GF-D8 (cell line): Measurements from ENCODE around the gene TUBGCP2.
A peak's percentile ranks its signal among the peaks of the same experiment; 100 is the strongest.

Source experiments
- DNase-seq: peaks from one replicate; lab custom pipeline; 2025; lab: John Stamatoyannopoulos, UW

Gene TUBGCP2

DNA sequence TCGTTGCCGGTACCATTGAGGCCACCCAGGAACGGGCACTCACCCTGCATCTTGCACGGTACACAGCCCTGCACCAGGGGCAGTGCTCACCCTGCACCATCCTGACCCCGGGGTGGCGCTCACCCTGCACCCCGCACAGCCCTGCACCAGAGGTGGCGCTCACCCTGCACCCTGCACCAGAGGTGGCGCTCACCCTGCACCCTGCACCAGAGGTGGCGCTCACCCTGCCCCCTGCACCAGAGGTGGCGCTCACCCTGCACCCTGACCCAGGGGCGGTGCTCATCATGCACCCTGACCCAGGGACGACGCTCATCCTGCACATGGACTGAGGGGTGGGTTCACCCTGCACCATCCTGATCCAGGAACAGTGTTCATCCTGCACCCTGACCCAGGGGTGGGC, 6.4 kb downstream of the TUBGCP2 start:
- no peak for DNase-seq

GRCh38 chr10:133299738-133300137, 8.9 kb downstream of the TUBGCP2 start:
- no peak for DNase-seq

GRCh38 chr10:133299224-133299623, 9.4 kb downstream of the TUBGCP2 start:
- DNase-seq: no peak

- no peak for DNase-seq
Measured at GRCh38 chr10:133298466-133298865, 10.2 kb downstream of the TUBGCP2 start.

- DNase-seq: no peak
Measured at GRCh38 chr10:133297504-133297903, 11.2 kb downstream of the TUBGCP2 start.

- DNase-seq: no peak
Measured at GRCh38 chr10:133295426-133296320, 13.0 kb downstream of the TUBGCP2 start.

DNA sequence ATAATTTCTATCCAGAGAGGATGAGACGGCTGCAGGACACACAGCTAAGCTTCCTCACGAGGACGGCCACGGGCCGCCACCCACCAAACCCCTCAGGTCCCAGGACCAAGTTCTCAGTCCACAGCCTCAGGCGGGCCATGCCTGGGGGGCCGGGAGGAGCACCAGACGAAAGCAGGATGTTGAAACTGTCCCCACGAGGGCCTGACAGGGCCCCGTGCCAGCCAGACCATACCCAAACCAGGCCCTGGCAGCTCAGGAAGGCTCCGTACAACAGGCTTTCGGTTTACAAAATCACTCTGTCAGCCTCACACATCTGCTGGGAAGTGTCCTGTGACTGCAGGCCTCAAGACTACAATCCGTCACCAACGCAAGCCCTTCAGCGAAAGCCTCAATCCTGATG, 14.5 kb downstream of the TUBGCP2 start:
- no peak for DNase-seq

- DNase-seq: no peak
Measured at GRCh38 chr10:133293810-133294119, 14.9 kb downstream of the TUBGCP2 start.

GRCh38 chr10:133292919-133293809, 15.5 kb downstream of the TUBGCP2 start:
- no peak for DNase-seq

DNA sequence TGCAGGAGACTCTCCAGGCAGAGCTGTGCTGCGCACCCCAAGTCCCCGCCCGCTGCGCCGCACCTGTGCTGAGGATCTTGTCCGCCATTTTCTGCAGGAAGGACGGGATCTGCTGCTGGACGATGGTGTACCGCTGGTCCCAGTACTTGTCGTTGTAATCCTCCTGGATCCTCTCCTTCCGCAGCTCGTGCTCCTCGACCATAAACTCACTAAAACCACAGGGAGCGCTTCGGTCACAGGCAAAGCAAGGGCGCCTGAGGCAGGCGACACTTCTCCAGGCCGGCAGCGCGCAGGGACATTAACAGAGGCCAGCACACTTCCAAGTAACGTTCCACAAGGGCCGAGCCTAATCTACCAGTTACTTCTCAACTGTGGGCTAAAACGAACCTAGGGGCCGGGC, 18.9 kb downstream of the TUBGCP2 start:
- no peak for DNase-seq

GRCh38 chr10:133287832-133288500, 20.7 kb downstream of the TUBGCP2 start:
- no peak for DNase-seq

- no peak for DNase-seq
Measured at GRCh38 chr10:133286366-133286765, 22.3 kb downstream of the TUBGCP2 start.

DNA sequence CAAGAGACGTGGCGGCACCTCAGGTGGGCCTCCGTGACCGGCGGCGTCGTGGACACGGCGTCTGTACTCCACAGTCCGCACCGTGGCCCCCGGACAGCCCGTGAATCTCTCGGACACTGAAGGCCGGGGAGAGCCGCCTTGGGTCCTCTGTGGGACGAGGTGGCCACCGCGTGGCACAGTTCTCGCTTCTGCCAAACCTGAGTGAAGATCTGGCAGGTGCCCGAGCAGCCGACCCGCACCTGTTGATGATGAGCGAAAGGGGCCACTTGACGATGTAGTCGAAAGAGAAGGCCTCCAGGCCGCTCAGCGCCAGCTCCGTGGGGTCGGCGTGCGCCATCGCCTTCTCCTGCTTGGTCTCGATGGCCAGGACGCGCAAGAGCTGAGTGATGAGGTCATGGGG, 23.5 kb downstream of the TUBGCP2 start:
- no peak for DNase-seq

DNA sequence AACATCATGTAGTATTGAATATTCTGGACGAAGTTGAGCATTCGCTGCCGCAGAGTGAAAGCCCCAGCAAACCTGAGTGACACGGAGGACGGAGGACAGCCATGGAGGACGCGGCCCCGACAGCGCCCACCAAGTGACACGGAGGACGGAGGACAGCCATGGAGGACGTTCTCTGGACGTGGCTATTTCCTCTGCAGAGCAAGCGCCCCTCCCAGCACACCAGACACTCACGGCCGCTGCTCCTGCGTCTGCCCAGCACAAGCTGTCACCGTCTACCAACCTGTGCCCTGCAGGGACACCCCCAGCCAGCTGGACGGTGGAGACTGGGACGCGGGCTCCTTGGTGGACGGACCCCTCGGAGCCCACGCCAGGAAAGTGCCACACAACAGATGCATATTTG, 24.7 kb downstream of the TUBGCP2 start:
- DNase-seq: no peak

- no peak for DNase-seq
Measured at GRCh38 chr10:133282846-133283390, 25.8 kb downstream of the TUBGCP2 start.

DNA sequence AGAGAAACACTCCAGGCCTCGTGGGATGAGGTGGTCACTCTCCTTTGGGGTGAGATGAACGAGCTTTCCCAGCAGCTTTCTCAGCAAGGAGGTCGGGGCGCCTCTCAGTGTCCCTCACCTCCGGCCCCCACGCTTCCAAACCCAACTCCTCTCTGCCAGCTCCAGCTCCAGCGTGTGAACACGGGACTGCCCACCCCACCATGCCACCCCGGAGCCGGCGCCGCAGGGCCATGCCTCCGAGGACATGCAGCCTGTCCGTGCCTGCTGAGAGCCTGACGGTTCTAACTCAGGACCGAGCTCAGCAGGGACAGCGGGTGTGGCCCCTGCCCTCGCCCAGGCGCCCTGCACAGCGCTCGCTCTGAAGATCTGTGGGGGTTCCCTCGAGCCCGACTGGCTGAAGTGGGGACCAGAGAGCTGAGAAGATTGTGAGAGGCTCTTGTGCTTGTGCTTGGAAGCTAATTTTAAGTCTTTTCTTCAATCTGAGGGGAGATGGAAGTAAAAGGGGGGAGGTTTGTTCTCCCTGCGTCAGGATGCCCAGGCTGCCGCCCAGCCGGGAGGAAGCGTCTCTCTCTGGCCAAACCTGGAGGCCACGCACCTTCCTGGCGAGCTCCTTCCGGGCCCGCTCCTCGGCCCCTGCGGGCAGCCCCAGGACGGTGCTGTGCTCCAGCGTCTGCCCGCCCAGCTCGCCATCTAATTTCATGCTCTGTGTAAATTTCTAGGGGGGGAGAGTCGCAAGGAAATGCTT, 26.9 kb downstream of the TUBGCP2 start:
- no peak for DNase-seq

- no peak for DNase-seq
Measured at GRCh38 chr10:133281084-133281483, 27.6 kb downstream of the TUBGCP2 start.

DNA sequence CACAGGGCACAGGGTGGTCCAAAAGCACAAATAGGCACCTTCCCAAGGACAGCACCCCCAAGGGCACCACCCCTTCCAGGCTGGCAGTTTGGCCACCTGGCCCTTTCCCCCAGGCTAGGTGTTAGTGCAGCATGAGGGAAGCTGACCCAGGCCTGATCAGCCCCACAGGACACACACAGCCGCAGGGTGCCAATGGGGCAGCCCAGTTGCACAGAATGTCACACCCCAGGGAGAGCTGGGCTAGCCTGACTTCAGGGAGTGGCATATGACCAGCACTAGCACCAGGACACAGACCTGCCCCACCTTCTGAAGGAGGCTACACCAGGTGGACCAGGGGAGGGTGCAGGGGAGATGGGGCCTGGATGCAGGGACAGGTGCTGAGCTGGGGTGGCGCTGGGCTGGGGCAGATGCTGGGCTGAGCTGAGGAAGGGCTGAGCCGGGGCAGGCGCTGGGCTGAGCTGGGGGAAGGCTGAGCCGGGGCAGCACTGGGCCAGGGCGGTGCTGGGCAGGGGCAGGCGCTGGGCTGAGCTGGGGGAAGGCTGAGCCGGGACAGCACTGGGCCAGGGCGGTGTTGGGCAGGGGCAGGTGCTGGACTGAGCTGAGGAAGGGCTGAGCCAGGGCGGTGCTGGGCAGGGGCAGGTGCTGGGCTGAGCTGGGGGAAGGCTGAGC, 28.1 kb downstream of the TUBGCP2 start:
- DNase-seq: no peak

DNA sequence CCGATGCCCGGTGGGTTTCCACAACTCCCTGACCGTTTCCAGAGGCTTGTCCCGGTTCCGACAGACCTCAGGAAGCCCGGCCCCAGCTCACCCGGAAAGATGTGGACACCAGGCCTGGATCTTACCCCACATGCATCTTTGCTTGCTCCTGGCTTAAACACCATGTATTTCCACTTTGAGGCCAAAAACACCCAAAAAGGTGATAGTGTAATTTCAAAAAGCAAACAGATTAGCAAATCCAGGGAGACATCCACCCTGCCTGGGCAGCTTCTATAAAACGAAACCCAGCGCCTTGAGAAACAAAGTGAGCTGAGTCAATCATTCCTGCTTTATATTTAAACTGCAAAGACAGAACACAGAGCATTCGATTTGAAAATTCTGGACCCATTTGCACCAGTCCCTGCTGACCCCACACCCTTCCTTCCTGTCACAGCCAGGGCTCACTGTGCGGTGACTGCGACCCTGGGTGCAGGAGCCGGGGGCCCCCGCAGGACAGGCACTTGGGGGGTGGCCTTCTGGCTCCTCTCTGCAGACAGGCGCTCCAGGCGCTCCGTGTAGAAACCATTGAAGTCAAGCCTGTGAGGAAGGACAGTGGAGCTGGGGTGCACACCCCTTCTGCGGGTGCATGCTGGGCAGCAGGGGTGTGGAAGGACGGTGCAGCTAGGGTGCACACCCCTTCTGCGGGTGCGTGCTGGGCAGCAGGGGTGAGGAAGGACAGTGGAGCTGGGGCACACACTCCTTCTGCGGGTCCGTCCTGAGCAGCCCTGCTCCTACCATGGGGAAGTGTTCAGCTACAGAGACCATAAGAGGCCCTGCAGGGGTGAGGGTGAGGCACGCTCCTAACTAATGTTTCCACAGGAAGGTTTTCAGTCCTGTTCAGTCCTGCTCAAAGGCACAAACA, 29.1 kb downstream of the TUBGCP2 start:
- DNase-seq: peak; percentile 70
